AG09319 (cell line): ENCODE results near the gene SYK.
"Not testable (repeated sequence)": the region's sequence is repeated elsewhere in the genome, so short reads cannot be mapped to it uniquely, and the experiment has no call there.

ENCODE experiments used
- DNase-seq: peaks from one replicate; pipeline ENCODE4 v3.0.0-alpha.2; 2010; ENCODE audit warnings: low read depth; ENCODE audit errors: extremely low read depth
- TF ChIP-seq, protein P1 (sequence below): IDR thresholded peaks from 2 replicates; pipeline ENCODE4 v1.5.1; 2011; ENCODE audit warnings: low read depth, mild to moderate bottlenecking, inconsistent platforms, low read length, moderate library complexity

SYK gene

GRCh38 chr9:90801241-90801972, at the start of gene SYK:
TSS of gene SYK (plus strand) at chr9:90801819. CDS start at chr9:90843899, 42,080 bp downstream.
- no peak for DNase-seq

GRCh38 chr9:90755514-90756371, 45.9 kb upstream of the SYK start:
- DNase-seq, result not testable (repeated sequence)

More at GRCh38 chr9:90801241-90801972, at the start of gene SYK:
- TF ChIP-seq, protein P1, sequence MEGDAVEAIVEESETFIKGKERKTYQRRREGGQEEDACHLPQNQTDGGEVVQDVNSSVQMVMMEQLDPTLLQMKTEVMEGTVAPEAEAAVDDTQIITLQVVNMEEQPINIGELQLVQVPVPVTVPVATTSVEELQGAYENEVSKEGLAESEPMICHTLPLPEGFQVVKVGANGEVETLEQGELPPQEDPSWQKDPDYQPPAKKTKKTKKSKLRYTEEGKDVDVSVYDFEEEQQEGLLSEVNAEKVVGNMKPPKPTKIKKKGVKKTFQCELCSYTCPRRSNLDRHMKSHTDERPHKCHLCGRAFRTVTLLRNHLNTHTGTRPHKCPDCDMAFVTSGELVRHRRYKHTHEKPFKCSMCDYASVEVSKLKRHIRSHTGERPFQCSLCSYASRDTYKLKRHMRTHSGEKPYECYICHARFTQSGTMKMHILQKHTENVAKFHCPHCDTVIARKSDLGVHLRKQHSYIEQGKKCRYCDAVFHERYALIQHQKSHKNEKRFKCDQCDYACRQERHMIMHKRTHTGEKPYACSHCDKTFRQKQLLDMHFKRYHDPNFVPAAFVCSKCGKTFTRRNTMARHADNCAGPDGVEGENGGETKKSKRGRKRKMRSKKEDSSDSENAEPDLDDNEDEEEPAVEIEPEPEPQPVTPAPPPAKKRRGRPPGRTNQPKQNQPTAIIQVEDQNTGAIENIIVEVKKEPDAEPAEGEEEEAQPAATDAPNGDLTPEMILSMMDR, result no peak

DNA sequence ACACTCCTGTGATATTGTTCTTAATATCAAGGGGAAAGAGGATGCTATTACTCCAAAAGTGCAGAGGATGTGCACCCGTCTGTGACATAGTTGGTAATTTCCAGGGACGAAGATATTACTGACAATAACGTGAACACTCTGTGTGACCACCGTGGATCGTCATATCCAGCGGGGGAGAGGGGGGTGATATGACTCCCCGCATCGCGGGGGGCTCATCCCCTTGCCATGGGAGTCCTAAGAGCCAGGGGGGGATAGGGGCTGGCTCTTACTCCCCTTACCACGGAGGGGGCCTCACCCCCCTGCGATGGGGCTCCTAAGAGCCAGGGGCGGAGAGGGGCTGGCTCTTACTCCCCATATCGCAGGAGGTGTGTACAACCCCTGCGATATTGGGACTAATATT, 41.0 kb upstream of the SYK start:
- not testable (repeated sequence) for DNase-seq

- no peak for DNase-seq
- TF ChIP-seq, protein P1, result no peak
These were observed 34.9 kb upstream of the SYK start for GRCh38 chr9:90766731-90767130.

GRCh38 chr9:90767523-90768100, 34.0 kb upstream of the SYK start:
- DNase-seq, result no peak
- TF ChIP-seq, protein P1, result no peak

DNA sequence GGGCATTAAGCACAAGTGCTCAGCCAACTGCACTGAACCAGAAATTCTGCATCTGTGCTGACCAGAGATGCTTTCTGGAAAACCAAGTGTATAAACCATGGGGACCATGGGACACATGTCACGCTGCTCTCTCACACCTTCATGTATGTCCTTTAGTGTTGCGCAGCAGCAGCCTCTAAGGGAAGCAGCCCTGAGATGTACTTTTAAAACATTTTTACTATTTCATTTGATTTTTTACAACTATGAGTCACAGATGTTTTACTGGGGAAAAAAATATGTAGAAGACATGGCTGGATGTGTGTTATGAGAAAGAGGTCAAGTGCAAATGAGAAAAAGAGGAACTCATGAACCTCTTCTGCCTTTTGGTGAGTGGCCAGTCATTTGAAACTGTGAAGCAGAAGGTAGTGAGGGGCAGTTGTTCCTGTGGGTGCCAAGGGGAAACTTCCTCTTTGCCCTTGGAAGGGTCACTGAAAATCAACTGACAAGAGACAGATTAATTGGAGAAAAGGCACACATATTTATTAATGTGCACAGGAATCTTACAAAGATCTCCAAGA, 31.4 kb upstream of the SYK start:
- DNase-seq, result no peak

DNA sequence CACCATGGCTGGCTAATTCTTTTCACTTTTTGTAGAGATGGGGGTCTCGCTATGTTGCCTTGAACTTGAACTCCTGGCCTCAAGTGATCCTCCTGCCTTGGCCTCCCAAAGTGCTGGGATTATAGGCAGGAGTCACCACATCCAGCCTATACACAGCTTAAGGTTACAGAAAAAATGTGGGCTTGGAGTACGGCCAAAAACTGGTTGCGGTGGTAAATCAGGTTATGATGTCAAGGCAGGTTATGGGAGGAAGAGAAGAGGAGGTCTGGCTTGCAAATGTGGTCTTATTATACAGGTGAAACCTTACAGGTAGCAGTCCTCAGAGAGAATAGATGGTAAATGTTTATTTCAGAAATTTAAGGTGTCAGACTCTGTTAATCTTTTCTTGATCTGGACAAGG, 30.7 kb upstream of the SYK start:
- TF ChIP-seq, protein P1, result no peak
- no peak for DNase-seq

More for the DNA sequence above, 31.4 kb upstream of the SYK start:
- TF ChIP-seq, protein P1, result no peak

DNA sequence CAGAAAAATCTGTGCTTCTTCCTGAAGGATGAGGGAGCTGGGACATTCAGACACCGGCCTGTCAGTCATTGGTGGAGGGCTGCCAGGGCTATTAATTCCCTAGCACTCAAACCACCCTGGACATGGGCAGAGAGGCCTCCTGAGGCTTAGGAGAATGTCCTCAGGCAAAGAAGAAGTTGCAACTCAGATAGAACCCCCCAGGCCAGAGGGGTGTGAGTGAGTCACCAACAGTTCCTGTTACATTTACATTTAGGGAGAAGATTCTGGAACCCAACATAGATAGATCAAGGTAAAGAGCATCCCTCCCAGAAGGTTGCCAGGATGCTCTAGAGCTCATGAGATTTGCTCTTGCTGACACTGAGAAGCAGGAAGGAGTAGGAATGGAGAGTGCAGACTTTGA, 29.2 kb upstream of the SYK start:
- TF ChIP-seq, protein P1, result no peak
- no peak for DNase-seq
